Natural killer cell treated with Interleukin-12 subunit alpha and Interleukin-12 subunit beta and Interleukin-15 and Interleukin-18, amount 100 ng/mL, for 72 hours (primary cell): Measurements from ENCODE around the gene RFC2. TPM values are rescaled to one million over a fixed set of nuclear protein-coding genes. Genes with fewer than 3 reads are reported as not detected.

Experiments used
- ATAC-seq, 2 donors: fragments of 150-1000 bp; cut with Tn5 transposase in 1 of 2; sonication (Bioruptor Pico), chemical (Tn5 transposase) in 1 of 2; 2 replicates each; pipeline ENCODE4 v1.10.0; 2021
- DNase-seq: peaks from one replicate; pipeline ENCODE4 v3.0.0; 2022; ENCODE audit warnings: low spot score
- H3K27ac Mint-ChIP-seq, 2 donors: 1 replicate in 1 of 2; 2 replicates in 1 of 2; pipeline ENCODE4 v1.8.0; 2022; ENCODE audit warnings: mixed read lengths in 2 of 2, mild to moderate bottlenecking in 1 of 2, moderate library complexity in 1 of 2
- H3K27me3 Mint-ChIP-seq, 2 donors: 1 replicate in 1 of 2; 2 replicates in 1 of 2; pipeline ENCODE4 v1.8.0; 2022; ENCODE audit warnings: mixed read lengths in 2 of 2
- H3K36me3 Mint-ChIP-seq: one replicate; pipeline ENCODE4 v1.8.0; 2022; ENCODE audit warnings: mixed read lengths
- H3K4me1 Mint-ChIP-seq, 2 donors: 1 replicate in 1 of 2; 2 replicates in 1 of 2; pipeline ENCODE4 v1.8.0; 2022; ENCODE audit warnings: low read depth in 2 of 2, mixed read lengths in 2 of 2, mild to moderate bottlenecking in 1 of 2
- H3K4me3 Mint-ChIP-seq: one replicate; pipeline ENCODE4 v1.8.0; 2022; ENCODE audit warnings: mixed read lengths
- H3K9me3 Mint-ChIP-seq: 2 replicates; pipeline ENCODE4 v1.8.0; 2022; ENCODE audit warnings: mixed read lengths
- total RNA-seq, 2 donors: library from RNA; stranded (reverse); gene quantifications; one replicate each; pipeline ENCODE4 v1.2.3, GENCODE V29; 2022

Gene RFC2
- total RNA-seq, 2 donors from 2014 or later: 66.4 to 87.5 TPM

- ATAC-seq (peak; percentile 91 to 94), DNase-seq (peak; percentile 85)
- H3K4me1 Mint-ChIP-seq: peaks cover 28 to 33% of the 10 kb centered on the region in 2 donors
- peak within 1 kb of the TSS; percentile 88 for H3K4me3 Mint-ChIP-seq
- no peaks in the 10 kb centered on the region for H3K9me3 Mint-ChIP-seq
- no peaks in the 10 kb centered on the region for H3K36me3 Mint-ChIP-seq
- H3K27ac Mint-ChIP-seq: peak within 1 kb of the TSS; percentile 63 to 76
- no peaks in the 10 kb centered on the region for H3K27me3 Mint-ChIP-seq
Measured at GRCh38 chr7:74289018-74289658, 34.9 kb upstream of the RFC2 start, which contains the start of gene CLIP2. Gene CLIP2 (plus strand): TSS chr7:74289407. CDS start chr7:74317547, 28,140 bp downstream.

- Mint-ChIP-seq H3K4me3 (peak overlapping the region; percentile 88), H3K36me3 (no peaks in the 10 kb centered on the region), H3K9me3 (no peaks in the 10 kb centered on the region), H3K4me1 (peaks cover 23 to 29% of the 10 kb centered on the region in 2 donors), H3K27me3 (peaks cover 0 to 1% of the 10 kb centered on the region in 2 donors), H3K27ac (peak overlapping the region; percentile 63 to 76)
- ATAC-seq (no peak), DNase-seq (peak; percentile 61)
Measured at GRCh38 chr7:74288034-74288881, 34.1 kb upstream of the RFC2 start.

- H3K27me3 Mint-ChIP-seq: peaks cover 0 to 4% of the 10 kb centered on the region in 2 donors
- H3K4me3 Mint-ChIP-seq: peak overlapping the region; percentile 88
- peaks cover 22 to 23% of the 10 kb centered on the region in 2 donors for H3K4me1 Mint-ChIP-seq
- peak overlapping the region; percentile 63 to 76 for H3K27ac Mint-ChIP-seq
- ATAC-seq: no peak
- no peak for DNase-seq
- no peaks in the 10 kb centered on the region for H3K36me3 Mint-ChIP-seq
- no peaks in the 10 kb centered on the region for H3K9me3 Mint-ChIP-seq
Measured at GRCh38 chr7:74287303-74288033, 33.3 kb upstream of the RFC2 start.

GRCh38 chr7:74286131-74286530, 31.9 kb upstream of the RFC2 start:
- ATAC-seq (no peak), DNase-seq (no peak)
- Mint-ChIP-seq H3K36me3 (no peaks in the 10 kb centered on the region), H3K9me3 (no peaks in the 10 kb centered on the region), H3K27me3 (peaks cover 0 to 4% of the 10 kb centered on the region in 2 donors), H3K4me1 (peaks cover 22 to 23% of the 10 kb centered on the region in 2 donors), H3K27ac (no peak overlapping the region), H3K4me3 (no peak overlapping the region)

GRCh38 chr7:74284781-74285259, 30.6 kb upstream of the RFC2 start:
- Mint-ChIP-seq H3K4me3 (no peak overlapping the region), H3K9me3 (no peaks in the 10 kb centered on the region), H3K4me1 (peaks cover 19 to 22% of the 10 kb centered on the region in 2 donors), H3K36me3 (no peaks in the 10 kb centered on the region), H3K27me3 (peaks cover 0 to 4% of the 10 kb centered on the region in 2 donors), H3K27ac (no peak overlapping the region)
- no peak for ATAC-seq
- no peak for DNase-seq

- H3K4me3 Mint-ChIP-seq: no peak overlapping the region
- DNase-seq: no peak
- no peaks in the 10 kb centered on the region for H3K36me3 Mint-ChIP-seq
- peak overlapping the region in 1 of 2 donors; percentile 47 for H3K27ac Mint-ChIP-seq
- ATAC-seq: no peak
- H3K27me3 Mint-ChIP-seq: peaks cover 0 to 4% of the 10 kb centered on the region in 2 donors
- no peaks in the 10 kb centered on the region for H3K9me3 Mint-ChIP-seq
- H3K4me1 Mint-ChIP-seq: peaks cover 17 to 24% of the 10 kb centered on the region in 2 donors
Measured at GRCh38 chr7:74283858-74284447, 29.8 kb upstream of the RFC2 start.

- Mint-ChIP-seq H3K9me3 (no peaks in the 10 kb centered on the region), H3K27ac (peak overlapping the region in 1 of 2 donors; percentile 47), H3K36me3 (no peaks in the 10 kb centered on the region), H3K4me3 (no peak overlapping the region), H3K4me1 (peaks cover 7 to 14% of the 10 kb centered on the region in 2 donors), H3K27me3 (peaks cover 0 to 4% of the 10 kb centered on the region in 2 donors)
- no peak for ATAC-seq
- no peak for DNase-seq
Measured at GRCh38 chr7:74282748-74283459, 28.7 kb upstream of the RFC2 start.

GRCh38 chr7:74280985-74281384, 26.8 kb upstream of the RFC2 start:
- H3K27me3 Mint-ChIP-seq: peaks cover 0 to 4% of the 10 kb centered on the region in 2 donors
- DNase-seq: no peak
- ATAC-seq: no peak
- H3K4me1 Mint-ChIP-seq: peaks cover 2 to 8% of the 10 kb centered on the region in 2 donors
- no peaks in the 10 kb centered on the region for H3K36me3 Mint-ChIP-seq
- H3K27ac Mint-ChIP-seq: no peak overlapping the region
- H3K4me3 Mint-ChIP-seq: no peak overlapping the region
- H3K9me3 Mint-ChIP-seq: no peaks in the 10 kb centered on the region

- no peaks in the 10 kb centered on the region for H3K36me3 Mint-ChIP-seq
- H3K4me1 Mint-ChIP-seq: peaks cover 4 to 11% of the 10 kb centered on the region in 2 donors
- no peak for DNase-seq
- H3K4me3 Mint-ChIP-seq: no peak overlapping the region
- no peak overlapping the region for H3K27ac Mint-ChIP-seq
- no peaks in the 10 kb centered on the region for H3K9me3 Mint-ChIP-seq
- ATAC-seq: no peak
- H3K27me3 Mint-ChIP-seq: no peaks in the 10 kb centered on the region
Measured at GRCh38 chr7:74277636-74278035, 23.4 kb upstream of the RFC2 start.

- Mint-ChIP-seq H3K4me1 (peaks cover 16 to 17% of the 10 kb centered on the region in 2 donors), H3K4me3 (no peak overlapping the region), H3K27me3 (no peaks in the 10 kb centered on the region), H3K9me3 (no peaks in the 10 kb centered on the region), H3K27ac (no peak overlapping the region), H3K36me3 (no peaks in the 10 kb centered on the region)
- DNase-seq: no peak
- no peak for ATAC-seq
Measured at GRCh38 chr7:74275401-74275881, 21.2 kb upstream of the RFC2 start.

- H3K27me3 Mint-ChIP-seq: no peaks in the 10 kb centered on the region
- peak overlapping the region; percentile 75 for H3K4me3 Mint-ChIP-seq
- H3K9me3 Mint-ChIP-seq: no peaks in the 10 kb centered on the region
- peak; percentile 84 to 86 for ATAC-seq
- peaks cover 8 to 14% of the 10 kb centered on the region in 2 donors for H3K4me1 Mint-ChIP-seq
- H3K27ac Mint-ChIP-seq: peak overlapping the region; percentile 73 to 86
- peak; percentile 79 for DNase-seq
- H3K36me3 Mint-ChIP-seq: no peaks in the 10 kb centered on the region
Measured at GRCh38 chr7:74272305-74273038, 18.3 kb upstream of the RFC2 start.

GRCh38 chr7:74271742-74272141, 17.5 kb upstream of the RFC2 start:
- Mint-ChIP-seq H3K4me1 (peaks cover 8 to 14% of the 10 kb centered on the region in 2 donors), H3K36me3 (no peaks in the 10 kb centered on the region), H3K27me3 (no peaks in the 10 kb centered on the region), H3K9me3 (no peaks in the 10 kb centered on the region), H3K4me3 (peak overlapping the region; percentile 75), H3K27ac (peak overlapping the region; percentile 73 to 86)
- ATAC-seq (no peak), DNase-seq (no peak)
